ENCODE data around the gene MICB. TPM values are rescaled to one million over a fixed set of nuclear protein-coding genes. Genes with fewer than 3 reads are reported as not detected.

Gene MICB
- total and polyA plus RNA-seq, 9 of the 15 experiments (the other 6 are each of a cell fraction or from before 2014, with no cell fraction given): 13.3 to 34.5 (median 19.8) TPM

DNA sequence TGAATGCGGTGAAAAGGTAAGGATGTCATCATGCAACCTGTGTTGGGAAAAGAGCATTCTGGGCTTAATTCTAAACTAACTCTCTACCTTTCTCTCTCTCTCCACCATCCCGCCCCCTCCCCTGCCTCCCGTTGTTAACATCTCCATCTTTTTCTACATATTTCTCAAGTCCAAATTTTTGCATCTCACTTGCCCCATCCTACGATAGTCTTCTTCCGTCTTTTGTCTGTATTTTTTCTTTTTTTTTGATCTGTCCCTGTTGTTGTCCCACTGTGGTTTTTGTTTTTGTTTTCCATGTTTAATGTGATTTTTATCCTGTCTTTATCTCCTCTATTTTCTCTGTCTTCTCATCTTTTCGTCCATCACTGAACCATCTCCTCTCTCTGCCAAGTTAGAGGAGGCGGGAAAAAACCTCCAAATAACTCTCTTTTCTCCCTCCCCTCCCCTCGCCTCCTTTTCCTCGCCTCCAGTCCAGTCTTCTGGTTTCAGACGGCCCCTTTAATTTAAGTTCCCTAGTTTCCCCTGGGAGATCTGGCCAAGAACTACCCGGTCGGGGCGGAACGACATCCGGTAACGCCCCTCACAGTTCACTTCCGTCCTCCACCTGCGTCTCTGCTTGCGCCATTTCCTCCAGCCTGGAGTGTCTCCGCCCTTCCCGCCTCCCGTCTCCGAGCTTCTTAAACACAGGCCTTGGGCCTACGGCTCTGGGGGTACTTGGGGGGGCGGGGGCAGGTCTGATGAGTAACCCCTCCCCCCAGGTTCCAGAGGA, 49.2 kb downstream of the MICB start, which contains the start of gene NFKBIL1 (continued):
- TF ChIP-seq, protein P1, sequence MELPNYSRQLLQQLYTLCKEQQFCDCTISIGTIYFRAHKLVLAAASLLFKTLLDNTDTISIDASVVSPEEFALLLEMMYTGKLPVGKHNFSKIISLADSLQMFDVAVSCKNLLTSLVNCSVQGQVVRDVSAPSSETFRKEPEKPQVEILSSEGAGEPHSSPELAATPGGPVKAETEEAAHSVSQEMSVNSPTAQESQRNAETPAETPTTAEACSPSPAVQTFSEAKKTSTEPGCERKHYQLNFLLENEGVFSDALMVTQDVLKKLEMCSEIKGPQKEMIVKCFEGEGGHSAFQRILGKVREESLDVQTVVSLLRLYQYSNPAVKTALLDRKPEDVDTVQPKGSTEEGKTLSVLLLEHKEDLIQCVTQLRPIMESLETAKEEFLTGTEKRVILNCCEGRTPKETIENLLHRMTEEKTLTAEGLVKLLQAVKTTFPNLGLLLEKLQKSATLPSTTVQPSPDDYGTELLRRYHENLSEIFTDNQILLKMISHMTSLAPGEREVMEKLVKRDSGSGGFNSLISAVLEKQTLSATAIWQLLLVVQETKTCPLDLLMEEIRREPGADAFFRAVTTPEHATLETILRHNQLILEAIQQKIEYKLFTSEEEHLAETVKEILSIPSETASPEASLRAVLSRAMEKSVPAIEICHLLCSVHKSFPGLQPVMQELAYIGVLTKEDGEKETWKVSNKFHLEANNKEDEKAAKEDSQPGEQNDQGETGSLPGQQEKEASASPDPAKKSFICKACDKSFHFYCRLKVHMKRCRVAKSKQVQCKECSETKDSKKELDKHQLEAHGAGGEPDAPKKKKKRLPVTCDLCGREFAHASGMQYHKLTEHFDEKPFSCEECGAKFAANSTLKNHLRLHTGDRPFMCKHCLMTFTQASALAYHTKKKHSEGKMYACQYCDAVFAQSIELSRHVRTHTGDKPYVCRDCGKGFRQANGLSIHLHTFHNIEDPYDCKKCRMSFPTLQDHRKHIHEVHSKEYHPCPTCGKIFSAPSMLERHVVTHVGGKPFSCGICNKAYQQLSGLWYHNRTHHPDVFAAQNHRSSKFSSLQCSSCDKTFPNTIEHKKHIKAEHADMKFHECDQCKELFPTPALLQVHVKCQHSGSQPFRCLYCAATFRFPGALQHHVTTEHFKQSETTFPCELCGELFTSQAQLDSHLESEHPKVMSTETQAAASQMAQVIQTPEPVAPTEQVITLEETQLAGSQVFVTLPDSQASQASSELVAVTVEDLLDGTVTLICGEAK (IDR thresholded peaks at IDR 0.05): peak; percentile 100
- TF ChIP-seq, protein P1 (CRISPR knock-in tag; IDR thresholded peaks at IDR 0.05): no peak
- TF ChIP-seq, protein P2, sequence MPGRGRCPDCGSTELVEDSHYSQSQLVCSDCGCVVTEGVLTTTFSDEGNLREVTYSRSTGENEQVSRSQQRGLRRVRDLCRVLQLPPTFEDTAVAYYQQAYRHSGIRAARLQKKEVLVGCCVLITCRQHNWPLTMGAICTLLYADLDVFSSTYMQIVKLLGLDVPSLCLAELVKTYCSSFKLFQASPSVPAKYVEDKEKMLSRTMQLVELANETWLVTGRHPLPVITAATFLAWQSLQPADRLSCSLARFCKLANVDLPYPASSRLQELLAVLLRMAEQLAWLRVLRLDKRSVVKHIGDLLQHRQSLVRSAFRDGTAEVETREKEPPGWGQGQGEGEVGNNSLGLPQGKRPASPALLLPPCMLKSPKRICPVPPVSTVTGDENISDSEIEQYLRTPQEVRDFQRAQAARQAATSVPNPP (IDR thresholded peaks at IDR 0.05; ENCODE audit: borderline replicate concordance, insufficient read depth, insufficient read length): no peak
- peak; percentile 71 for TF ChIP-seq CTBP1 (IDR thresholded peaks at IDR 0.05; ENCODE audit: borderline replicate concordance)
- no peak for TF ChIP-seq ZNF764 (CRISPR knock-in tag; IDR thresholded peaks at IDR 0.05; ENCODE audit: low read depth)
- TF ChIP-seq CAMTA2 (CRISPR knock-in tag; conservative IDR thresholded peaks at IDR 0.05): no peak
- no peak for TF ChIP-seq HNRNPK (IDR thresholded peaks at IDR 0.05; ENCODE audit: low read depth, low read length, poor library complexity, severe bottlenecking)
- no peak for TF ChIP-seq ARID2 (IDR thresholded peaks at IDR 0.05)

All from K562 (cell line).